Fibroblast of peridontal ligament (primary cell): ENCODE measurements around the gene NR4A1.
A peak's percentile ranks its signal among the peaks of the same experiment; 100 is the strongest.

Experiments
- DNase-seq: peaks from one replicate; pipeline ENCODE4 v3.0.0-alpha.2; 2010; ENCODE audit errors: extremely low read depth

NR4A1 gene

GRCh38 chr12:52079576-52080402 is 28.5 kb downstream of the NR4A1 start, which contains the start of gene SMIM41:
Gene SMIM41 (plus strand): TSS chr12:52079704. CDS start chr12:52079780, 76 bp downstream.
- DNase-seq, result no peak

GRCh38 chr12:52080403-52081251 is 29.4 kb downstream of the NR4A1 start:
- no peak for DNase-seq

GRCh38 chr12:52081263-52081733 is 30.1 kb downstream of the NR4A1 start:
- DNase-seq, result no peak

GRCh38 chr12:52082026-52082668 is 30.9 kb downstream of the NR4A1 start:
- DNase-seq, result peak; percentile 57

GRCh38 chr12:52082669-52082987 is 31.4 kb downstream of the NR4A1 start:
- no peak for DNase-seq

GRCh38 chr12:52082988-52083637 is 31.9 kb downstream of the NR4A1 start:
- DNase-seq, result peak; percentile 65

GRCh38 chr12:52083638-52083996 is 32.4 kb downstream of the NR4A1 start:
- no peak for DNase-seq

- DNase-seq, result no peak
These were observed 33.4 kb downstream of the NR4A1 start for GRCh38 chr12:52084491-52085231.

- no peak for DNase-seq
These were observed 34.5 kb downstream of the NR4A1 start for GRCh38 chr12:52085682-52086180.

- DNase-seq, result no peak
These were observed 35.1 kb downstream of the NR4A1 start for GRCh38 chr12:52086366-52086765.

GRCh38 chr12:52086944-52087835 is 35.9 kb downstream of the NR4A1 start:
- DNase-seq, result no peak

GRCh38 chr12:52087961-52088820 is 36.9 kb downstream of the NR4A1 start:
- no peak for DNase-seq

GRCh38 chr12:52089491-52089890 is 38.2 kb downstream of the NR4A1 start:
- DNase-seq, result no peak

- no peak for DNase-seq
These were observed 39.0 kb downstream of the NR4A1 start for GRCh38 chr12:52090291-52090690.

- DNase-seq, result no peak
These were observed 39.8 kb downstream of the NR4A1 start for GRCh38 chr12:52091061-52091460.

- no peak for DNase-seq
These were observed 40.6 kb downstream of the NR4A1 start for GRCh38 chr12:52091869-52092268.

- no peak for DNase-seq
These were observed 42.1 kb downstream of the NR4A1 start for GRCh38 chr12:52093346-52093745.

- DNase-seq, result no peak
These were observed 45.2 kb downstream of the NR4A1 start for GRCh38 chr12:52096332-52097044.
